HepG2 (cell line): Measurements from ENCODE around the gene EEPD1. TPM values are rescaled to one million over a fixed set of nuclear protein-coding genes. Genes with fewer than 3 reads are reported as not detected.
A peak's percentile ranks its signal among the peaks of the same experiment; 100 is the strongest.

Source experiments
- ATAC-seq: fragments of 200-7000 bp; cut with Tn5 transposase; 3 replicates; pipeline ENCODE4 v1.9.1; 2020; ENCODE audit warnings: mild to moderate bottlenecking, moderate library complexity
- BruUV-seq: library from RNA; stranded (reverse); fragments of 400-500 nt; replicated peaks from 2 replicates; lab custom pipeline; 2021; lab: Mats Ljungman, UMichigan
- CTCF ChIA-PET: fragments of 300-600 bp; formaldehyde crosslinking; extraction: SDS; loops from one replicate; lab custom pipeline; 2021; ENCODE audit warnings: low total read pairs, inconsistent platforms, low intra/inter-chr PET ratio; lab: Yijun Ruan, JAX
- POLR2A ChIA-PET: fragments of 350-600 bp; sonication (Branson Sonifier 250); formaldehyde crosslinking; loops from one replicate; lab custom pipeline; 2020; ENCODE audit warnings: antibody characterized with exemption, inconsistent platforms; lab: Yijun Ruan, JAX
- DNase-seq: peaks from one replicate; pipeline ENCODE4 v3.0.0-alpha.2; 2015; ENCODE audit warnings: low spot score
- FAIRE-seq: peaks from 3 replicates; lab custom pipeline; 2011; peaks lifted over from hg19 to GRCh38; lab: Jason Lieb, UNC
- H2AFZ ChIP-seq: one replicate; pipeline ENCODE4 v1.6.1; 2011; ENCODE audit warnings: low read length, inconsistent platforms
- H3K27ac ChIP-seq: fragments of 300-600 bp; 3 replicates; pipeline ENCODE4 v1.8.0; 2011; ENCODE audit warnings: mixed run types, mild to moderate bottlenecking, mixed read lengths, low read length, inconsistent platforms; ENCODE audit not compliant: insufficient read depth; ENCODE audit errors: extremely low read length
- H3K27me3 ChIP-seq, 2 experiments: fragments of 200-600 bp in 1 of 2; 2 replicates in 1 of 2; 3 replicates in 1 of 2; pipeline versions ENCODE4 v1.6.0 to v1.8.0; 2011; ENCODE audit warnings: low read length in 2 of 2, mild to moderate bottlenecking in 2 of 2, moderate library complexity in 2 of 2, inconsistent platforms in 1 of 2; ENCODE audit not compliant: insufficient read depth in 2 of 2, control insufficient read depth in 1 of 2
- H3K36me3 ChIP-seq, 2 experiments: fragments of 200-600 bp in 1 of 2; replicated peaks in 1 of 2; 2 replicates in 1 of 2; 3 replicates in 1 of 2; pipeline versions ENCODE4 v1.5.1 to v1.8.0; 2011; ENCODE audit warnings: low read length in 2 of 2, inconsistent platforms in 1 of 2; ENCODE audit not compliant: insufficient read depth in 2 of 2, control insufficient read depth in 1 of 2
- H3K4me1 ChIP-seq: 2 replicates; pipeline ENCODE4 v1.5.1; 2012; ENCODE audit warnings: low read length, inconsistent platforms; ENCODE audit not compliant: insufficient read depth
- H3K4me2 ChIP-seq: 2 replicates; pipeline ENCODE4 v1.6.0; 2011; ENCODE audit warnings: low read depth, low read length, inconsistent platforms
- H3K4me3 ChIP-seq, 3 experiments: fragments of 200-600 bp in 1 of 3; sonication (generic), shearing (Covaris generic) in 1 of 3; replicated peaks in 1 of 3; 2 replicates each; pipeline ENCODE4 v1.5.1; 2011 to 2016; ENCODE audit warnings: low read length in 3 of 3, inconsistent platforms in 2 of 3, low read depth in 2 of 3, mild to moderate bottlenecking in 2 of 3, control low read depth in 1 of 3, mixed read lengths in 1 of 3; ENCODE audit not compliant: insufficient read depth in 1 of 3
- H3K79me2 ChIP-seq: one replicate; pipeline ENCODE4 v1.6.1; 2011; ENCODE audit warnings: low read length, inconsistent platforms; ENCODE audit not compliant: insufficient read depth
- H3K9ac ChIP-seq: 2 replicates; pipeline ENCODE4 v1.6.0; 2011; ENCODE audit warnings: mild to moderate bottlenecking, low read depth, low read length, inconsistent platforms; ENCODE audit not compliant: insufficient read depth
- H3K9me3 ChIP-seq: 2 replicates; pipeline ENCODE4 v1.5.1; 2012; ENCODE audit warnings: mild to moderate bottlenecking, low read length
- H4K20me1 ChIP-seq: 2 replicates; pipeline ENCODE4 v1.6.0; 2011; ENCODE audit warnings: inconsistent platforms, mild to moderate bottlenecking, low read length, moderate library complexity; ENCODE audit not compliant: insufficient read depth
- FOSL2 ChIP-seq: sonication (generic); formaldehyde crosslinking; IDR thresholded peaks from 2 replicates; pipeline ENCODE4 v1.4.0; 2020; ENCODE audit warnings: missing genetic modification reagents
- JUNB ChIP-seq: sonication (generic); formaldehyde crosslinking; IDR thresholded peaks from 2 replicates; pipeline ENCODE4 v1.8.0; 2022; ENCODE audit warnings: missing genetic modification reagents, mild to moderate bottlenecking, borderline replicate concordance
- KAT8 ChIP-seq: IDR thresholded peaks from 2 replicates; pipeline ENCODE4 v1.6.1; 2016; ENCODE audit warnings: missing genetic modification reagents, missing compliant biosample characterization
- LRRFIP1 ChIP-seq: sonication (generic); formaldehyde crosslinking; conservative IDR thresholded peaks from 2 replicates; pipeline ENCODE4 v1.4.0; 2020; ENCODE audit warnings: missing genetic modification reagents
- MZF1 ChIP-seq: sonication (generic); formaldehyde crosslinking; IDR thresholded peaks from 2 replicates; pipeline ENCODE4 v1.8.1; 2023; ENCODE audit warnings: mild to moderate bottlenecking, missing genetic modification reagents, borderline replicate concordance
- NCOR1 ChIP-seq: fragments of 200-600 bp; sonication (generic); IDR thresholded peaks from 2 replicates; pipeline ENCODE4 v1.7.0; 2017; ENCODE audit warnings: antibody characterized with exemption, low read length, borderline replicate concordance
- ONECUT2 ChIP-seq: sonication (generic); formaldehyde crosslinking; IDR thresholded peaks from 2 replicates; pipeline ENCODE4 v1.4.0; 2020; ENCODE audit warnings: missing genetic modification reagents
- SAP130 ChIP-seq: IDR thresholded peaks from 2 replicates; pipeline ENCODE4 v1.6.1; 2016; ENCODE audit warnings: low read depth
- SP140L ChIP-seq: sonication (generic); formaldehyde crosslinking; IDR thresholded peaks from 2 replicates; pipeline ENCODE4 v1.4.0; 2020; ENCODE audit warnings: missing genetic modification reagents, borderline replicate concordance
- TGIF2 ChIP-seq: IDR thresholded peaks from 2 replicates; pipeline ENCODE4 v1.6.1; 2016; ENCODE audit warnings: control low read depth, missing compliant biosample characterization
- XRCC5 ChIP-seq: fragments of 200-400 bp; formaldehyde crosslinking; optimal IDR thresholded peaks from 2 replicates; pipeline ENCODE3; 2017; ENCODE audit warnings: mild to moderate bottlenecking, low read length
- ZSCAN9 ChIP-seq: IDR thresholded peaks from 2 replicates; pipeline ENCODE4 v1.6.1; 2016; ENCODE audit warnings: borderline replicate concordance
- WGBS: methylation state at CpG from one replicate; pipeline ENCODE4 v1.1.6; 2017; ENCODE audit warnings: low lambda C conversion rate; 5-methylcytosine and 5-hydroxymethylcytosine counted together
- in situ Hi-C: cut with HindIII; loops from 2 replicates; pipeline ENCODE4 v1.10.0; 2017; ENCODE audit warnings: low pct_unique_long_range_greater_than_20kb; ENCODE audit not compliant: extremely low pct_ligation_motif_present
- intact Hi-C: fragments of 100-400 bp; cut with micrococcal nuclease; formaldehyde crosslinking; loops from one replicate; pipeline ENCODE4 v1.10.0; 2022; ENCODE audit not compliant: unreplicated experiment
- polyA plus RNA-seq, 8 experiments: library from polyadenylated mRNA; depleted of rRNA in 3 of 8; stranded (reverse) in 7 of 8; unstranded in 1 of 8; fragments of >200 nt; fragmentation: Illumina TruSeq in 4 of 8; extraction: Trizol in 4 of 8; gene quantifications; 2 replicates each; pipeline versions ENCODE4 v1.2.1 to v1.2.3, GENCODE V29; 2011 to 2016; ENCODE audit warnings: low read depth in 4 of 8, missing spikeins in 1 of 8, mixed read lengths in 1 of 8; ENCODE audit not compliant: insufficient read depth in 1 of 8
- total RNA-seq, 5 experiments: library from RNA; depleted of rRNA; stranded (reverse); fragments of >200 nt; fragmentation: Illumina TruSeq; extraction: Trizol; gene quantifications; 2 replicates each; pipeline ENCODE4 v1.2.3, GENCODE V29; 2016; ENCODE audit warnings: low read depth in 1 of 5
- TF ChIP-seq, protein P1 (sequence below): fragments of 450-650 bp; IDR thresholded peaks from 2 replicates; pipeline ENCODE4 v1.6.1; 2017
- TF ChIP-seq, protein P2 (sequence below): sonication (generic); formaldehyde crosslinking; conservative IDR thresholded peaks from 2 replicates; pipeline ENCODE4 v1.4.0; 2020; ENCODE audit warnings: mild to moderate bottlenecking, missing genetic modification reagents, moderate library complexity
- TF ChIP-seq, protein P3 (sequence below): IDR thresholded peaks from 2 replicates; pipeline ENCODE4 v1.6.1; 2018; ENCODE audit warnings: missing genetic modification reagents

The EEPD1 gene
- total and polyA plus RNA-seq, 2 of the 13 experiments (the other 11 are each of a cell fraction or from before 2014, with no cell fraction given): 10.1 to 16.4 TPM

GRCh38 chr7:36116347-36117202 lies 36.5 kb upstream of the EEPD1 start:
- no peaks in the 10 kb centered on the region for H3K79me2 ChIP-seq
- 2% methylated on average over 5 of the region's 5 CpGs for WGBS
- peak overlapping the region; percentile 53 for H3K4me2 ChIP-seq
- CTCF ChIA-PET: no interaction called here
- 0 out of 5 replicates have a peak, but pooled peaks cover 0 to 2% of the 10 kb centered on the region in 2 experiments for H3K27me3 ChIP-seq
- no peaks in the 10 kb centered on the region for H3K36me3 ChIP-seq
- no peak overlapping the region for H2AFZ ChIP-seq
- DNase-seq: peak; percentile 67
- no TSS peak for BruUV-seq
- H3K4me3 ChIP-seq: no peak overlapping the region; a peak in 1 of 6 replicates
- no peaks in the 10 kb centered on the region for H3K9me3 ChIP-seq
- peak; percentile 66 for ATAC-seq
- POLR2A ChIA-PET: interaction anchor here (1.4 kb wide), 2 partner anchors 11 to 12 kb away, joined by 4 to 5 read pairs; no protein-coding TSS in a partner anchor
- H3K9ac ChIP-seq: no peak overlapping the region
- H3K4me1 ChIP-seq: peaks cover 59% of the 10 kb centered on the region
- in situ Hi-C loops (no loop called here), intact Hi-C loops (loop anchor here (5.0 kb wide), 1 partner anchor 36 kb away; the partner anchor contains the start of gene EEPD1)
- H4K20me1 ChIP-seq: no peaks in the 10 kb centered on the region
- FAIRE-seq: no peak
- no peak overlapping the region for H3K27ac ChIP-seq
- TF ChIP-seq SAP130 (CRISPR knock-in tag): peak; percentile 36; the same call in 1 of the 2 replicates
- TF ChIP-seq MZF1 (CRISPR knock-in tag): no peak
- TF ChIP-seq XRCC5: peak; percentile 32
- TF ChIP-seq LRRFIP1 (CRISPR knock-in tag): no peak
- no peak for TF ChIP-seq SP140L (CRISPR knock-in tag)
- TF ChIP-seq JUNB (CRISPR knock-in tag): peak; percentile 66; the same call in 1 of the 2 replicates
- TF ChIP-seq, protein P1, sequence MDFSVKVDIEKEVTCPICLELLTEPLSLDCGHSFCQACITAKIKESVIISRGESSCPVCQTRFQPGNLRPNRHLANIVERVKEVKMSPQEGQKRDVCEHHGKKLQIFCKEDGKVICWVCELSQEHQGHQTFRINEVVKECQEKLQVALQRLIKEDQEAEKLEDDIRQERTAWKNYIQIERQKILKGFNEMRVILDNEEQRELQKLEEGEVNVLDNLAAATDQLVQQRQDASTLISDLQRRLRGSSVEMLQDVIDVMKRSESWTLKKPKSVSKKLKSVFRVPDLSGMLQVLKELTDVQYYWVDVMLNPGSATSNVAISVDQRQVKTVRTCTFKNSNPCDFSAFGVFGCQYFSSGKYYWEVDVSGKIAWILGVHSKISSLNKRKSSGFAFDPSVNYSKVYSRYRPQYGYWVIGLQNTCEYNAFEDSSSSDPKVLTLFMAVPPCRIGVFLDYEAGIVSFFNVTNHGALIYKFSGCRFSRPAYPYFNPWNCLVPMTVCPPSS: no peak
- 0 out of 2 replicates have a peak, but pooled peaks have one; percentile 19 for TF ChIP-seq KAT8 (CRISPR knock-in tag)
- TF ChIP-seq NCOR1: no peak
- peak; percentile 85 for TF ChIP-seq ONECUT2 (CRISPR knock-in tag)
- 0 out of 2 replicates have a peak, but pooled peaks have one; percentile 26 for TF ChIP-seq ZSCAN9 (CRISPR knock-in tag)
- TF ChIP-seq, protein P2, sequence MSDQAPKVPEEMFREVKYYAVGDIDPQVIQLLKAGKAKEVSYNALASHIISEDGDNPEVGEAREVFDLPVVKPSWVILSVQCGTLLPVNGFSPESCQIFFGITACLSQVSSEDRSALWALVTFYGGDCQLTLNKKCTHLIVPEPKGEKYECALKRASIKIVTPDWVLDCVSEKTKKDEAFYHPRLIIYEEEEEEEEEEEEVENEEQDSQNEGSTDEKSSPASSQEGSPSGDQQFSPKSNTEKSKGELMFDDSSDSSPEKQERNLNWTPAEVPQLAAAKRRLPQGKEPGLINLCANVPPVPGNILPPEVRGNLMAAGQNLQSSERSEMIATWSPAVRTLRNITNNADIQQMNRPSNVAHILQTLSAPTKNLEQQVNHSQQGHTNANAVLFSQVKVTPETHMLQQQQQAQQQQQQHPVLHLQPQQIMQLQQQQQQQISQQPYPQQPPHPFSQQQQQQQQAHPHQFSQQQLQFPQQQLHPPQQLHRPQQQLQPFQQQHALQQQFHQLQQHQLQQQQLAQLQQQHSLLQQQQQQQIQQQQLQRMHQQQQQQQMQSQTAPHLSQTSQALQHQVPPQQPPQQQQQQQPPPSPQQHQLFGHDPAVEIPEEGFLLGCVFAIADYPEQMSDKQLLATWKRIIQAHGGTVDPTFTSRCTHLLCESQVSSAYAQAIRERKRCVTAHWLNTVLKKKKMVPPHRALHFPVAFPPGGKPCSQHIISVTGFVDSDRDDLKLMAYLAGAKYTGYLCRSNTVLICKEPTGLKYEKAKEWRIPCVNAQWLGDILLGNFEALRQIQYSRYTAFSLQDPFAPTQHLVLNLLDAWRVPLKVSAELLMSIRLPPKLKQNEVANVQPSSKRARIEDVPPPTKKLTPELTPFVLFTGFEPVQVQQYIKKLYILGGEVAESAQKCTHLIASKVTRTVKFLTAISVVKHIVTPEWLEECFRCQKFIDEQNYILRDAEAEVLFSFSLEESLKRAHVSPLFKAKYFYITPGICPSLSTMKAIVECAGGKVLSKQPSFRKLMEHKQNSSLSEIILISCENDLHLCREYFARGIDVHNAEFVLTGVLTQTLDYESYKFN (CRISPR knock-in tag): peak; percentile 55; the same call in 1 of the 2 replicates
- peak; percentile 96 for TF ChIP-seq FOSL2 (CRISPR knock-in tag)
- TF ChIP-seq TGIF2 (CRISPR knock-in tag): 0 out of 2 replicates have a peak, but pooled peaks have one; percentile 21
- TF ChIP-seq, protein P3, sequence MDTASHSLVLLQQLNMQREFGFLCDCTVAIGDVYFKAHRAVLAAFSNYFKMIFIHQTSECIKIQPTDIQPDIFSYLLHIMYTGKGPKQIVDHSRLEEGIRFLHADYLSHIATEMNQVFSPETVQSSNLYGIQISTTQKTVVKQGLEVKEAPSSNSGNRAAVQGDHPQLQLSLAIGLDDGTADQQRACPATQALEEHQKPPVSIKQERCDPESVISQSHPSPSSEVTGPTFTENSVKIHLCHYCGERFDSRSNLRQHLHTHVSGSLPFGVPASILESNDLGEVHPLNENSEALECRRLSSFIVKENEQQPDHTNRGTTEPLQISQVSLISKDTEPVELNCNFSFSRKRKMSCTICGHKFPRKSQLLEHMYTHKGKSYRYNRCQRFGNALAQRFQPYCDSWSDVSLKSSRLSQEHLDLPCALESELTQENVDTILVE: no peak
